Right cardiac atrium (tissue), 5 donors: Measurements from ENCODE around the gene SRP68. TPM values are rescaled to one million over a fixed set of nuclear protein-coding genes. Genes with fewer than 3 reads are reported as not detected.

ENCODE experiments used
- ATAC-seq, 2 donors: fragments of 200-7000 bp; cut with Tn5 transposase; one replicate each; pipeline versions ENCODE4 v1.8.0 to v1.9.1; 2020; ENCODE audit warnings: moderate library complexity in 2 of 2, mild to moderate bottlenecking in 1 of 2
- DNase-seq, 3 donors: peaks; one replicate each; pipeline ENCODE4 v3.0.0-alpha.2; 2020
- H3K27ac ChIP-seq: one replicate; pipeline ENCODE4 v1.5.1; 2013; ENCODE audit warnings: mild to moderate bottlenecking, low read length, control low read depth, moderate library complexity
- H3K27me3 ChIP-seq: one replicate; pipeline ENCODE4 v1.6.1; 2013; ENCODE audit not compliant: control insufficient read depth, insufficient read depth
- H3K4me1 ChIP-seq: one replicate; pipeline ENCODE4 v1.6.1; 2013; ENCODE audit warnings: low read length; ENCODE audit not compliant: control insufficient read depth, insufficient read depth
- H3K4me3 ChIP-seq: one replicate; pipeline ENCODE4 v1.5.1; 2013; ENCODE audit warnings: low read length, control low read depth
- H3K9me3 ChIP-seq: one replicate; pipeline ENCODE4 v1.6.1; 2013; ENCODE audit warnings: low read length; ENCODE audit not compliant: control insufficient read depth
- WGBS: extraction: QIAGEN DNeasy Blood & Tissue Kit; methylation state at CpG from one replicate; pipeline ENCODE4 v1.1.7; 2013; 5-methylcytosine and 5-hydroxymethylcytosine counted together
- intact Hi-C, 4 donors: fragments of 100-400 bp; cut with DNase I; formaldehyde crosslinking; loops; one replicate each; pipeline versions ENCODE4 v1.11.0 to v1.14.0; 2022 to 2023
- polyA plus RNA-seq: library from polyadenylated mRNA; stranded (reverse); fragments of 200-250 nt; gene quantifications from one replicate; pipeline ENCODE4 v1.2.3, GENCODE V29; 2013
- total RNA-seq, 4 donors: library from RNA; stranded (reverse); fragmentation: NEBNext Ultra II Directional; extraction: Animal tissue kit (Norgen Biotek cat#: 25700); gene quantifications; one replicate each; pipeline ENCODE4 v1.2.1, GENCODE V29; 2021
- donor health status: healthy with polysubstance abuse.
- donor health status: DM: no; HTN: yes; CAD: no.
- donor health status: DM: no; HTN: no; CAD: no.
- donor health status: DM: no; HTN: yes; CAD: no; lungs with severe emphysema.
- donor health status: DM: yes; HTN: yes; CAD: no.

The SRP68 gene
- total and polyA plus RNA-seq, 5 donors = 34.6 to 63.5 (median 61.3) TPM

DNA sequence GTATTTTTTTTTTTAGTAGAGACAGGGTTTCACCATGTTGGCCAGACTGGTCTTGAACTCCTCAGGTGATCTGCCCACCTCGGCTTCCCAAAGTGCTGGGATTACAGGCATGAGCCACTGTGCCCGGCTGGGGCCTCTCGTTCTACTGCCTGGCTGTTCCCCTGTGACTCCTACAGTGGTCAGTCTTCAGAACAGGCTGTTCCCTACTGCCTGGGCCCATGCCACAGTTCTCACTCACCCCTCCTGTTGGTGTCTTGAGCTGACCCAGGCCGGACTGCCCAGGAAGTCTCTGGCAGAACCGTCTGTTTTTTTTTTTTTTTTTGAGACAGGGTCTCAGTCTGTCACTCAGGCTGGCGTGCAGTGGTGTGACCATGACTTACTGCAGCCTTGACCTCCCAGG, 68.4 kb downstream of the SRP68 start:
- Histone ChIP-seq H3K9me3 (no peaks in the 10 kb centered on the region), H3K4me3 (no peak overlapping the region), H3K4me1 (no peaks in the 10 kb centered on the region), H3K27ac (no peak overlapping the region), H3K27me3 (no peaks in the 10 kb centered on the region)
- DNase-seq (peak in 1 of 3 donors; percentile 67), ATAC-seq (no peak)
- intact Hi-C loops = loop anchor here in 2 of 4 donors (2.0 kb wide), 1 partner anchor 99 kb away; the partner anchor contains the start of gene MRPL38 (in 2 of the 2)
- 67% methylated on average over 6 of the region's 6 CpGs for WGBS

DNA sequence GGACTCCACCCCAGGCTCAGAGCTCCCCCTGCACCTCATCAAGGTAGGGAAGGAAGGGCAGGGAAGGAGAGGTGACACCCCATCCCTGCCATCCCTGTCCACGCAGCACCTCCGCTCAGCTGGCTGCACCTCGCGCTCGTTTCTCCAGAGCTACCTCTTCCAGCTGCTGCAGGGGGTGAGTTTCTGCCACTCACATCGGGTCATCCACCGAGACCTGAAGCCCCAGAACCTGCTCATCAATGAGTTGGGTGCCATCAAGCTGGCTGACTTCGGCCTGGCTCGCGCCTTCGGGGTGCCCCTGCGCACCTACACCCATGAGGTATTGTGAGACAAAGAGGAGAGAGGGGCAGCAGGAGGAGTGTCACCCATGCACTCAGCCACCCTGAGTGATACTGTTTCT, 70.2 kb downstream of the SRP68 start:
- Histone ChIP-seq H3K27ac (no peak overlapping the region), H3K4me1 (no peaks in the 10 kb centered on the region), H3K9me3 (no peaks in the 10 kb centered on the region), H3K4me3 (no peak overlapping the region), H3K27me3 (no peaks in the 10 kb centered on the region)
- ATAC-seq (no peak), DNase-seq (no peak)
- WGBS = 97% methylated on average over 12 of the region's 12 CpGs
- intact Hi-C loops = no loop called here

GRCh38 chr17:76000755-76001521, 71.4 kb downstream of the SRP68 start, which contains the start of gene CDK3:
Gene CDK3, plus strand, starts transcription at chr17:76000855. Its CDS starts 571 bp downstream, at chr17:76001426.
- ATAC-seq = no peak
- H3K4me1 ChIP-seq = peaks cover 3% of the 10 kb centered on the region
- H3K9me3 ChIP-seq = no peaks in the 10 kb centered on the region
- WGBS = 84% methylated on average over 21 of the region's 21 CpGs
- DNase-seq = no peak
- H3K4me3 ChIP-seq = no peak within 1 kb of the TSS
- intact Hi-C loops = no loop called here
- H3K27ac ChIP-seq = no peak within 1 kb of the TSS
- no peaks in the 10 kb centered on the region for H3K27me3 ChIP-seq

- DNase-seq = peak in 2 of 3 donors; percentile 77 to 80
- no peaks in the 10 kb centered on the region for H3K27me3 ChIP-seq
- 75% methylated on average over 31 of the region's 31 CpGs for WGBS
- H3K27ac ChIP-seq = no peak overlapping the region
- no peak overlapping the region for H3K4me3 ChIP-seq
- no peaks in the 10 kb centered on the region for H3K9me3 ChIP-seq
- intact Hi-C loops = no loop called here
- peaks cover 3% of the 10 kb centered on the region for H3K4me1 ChIP-seq
- peak in 1 of 2 donors; percentile 5 for ATAC-seq
Observed at GRCh38 chr17:76000016-76000754, 72.1 kb downstream of the SRP68 start.

DNA sequence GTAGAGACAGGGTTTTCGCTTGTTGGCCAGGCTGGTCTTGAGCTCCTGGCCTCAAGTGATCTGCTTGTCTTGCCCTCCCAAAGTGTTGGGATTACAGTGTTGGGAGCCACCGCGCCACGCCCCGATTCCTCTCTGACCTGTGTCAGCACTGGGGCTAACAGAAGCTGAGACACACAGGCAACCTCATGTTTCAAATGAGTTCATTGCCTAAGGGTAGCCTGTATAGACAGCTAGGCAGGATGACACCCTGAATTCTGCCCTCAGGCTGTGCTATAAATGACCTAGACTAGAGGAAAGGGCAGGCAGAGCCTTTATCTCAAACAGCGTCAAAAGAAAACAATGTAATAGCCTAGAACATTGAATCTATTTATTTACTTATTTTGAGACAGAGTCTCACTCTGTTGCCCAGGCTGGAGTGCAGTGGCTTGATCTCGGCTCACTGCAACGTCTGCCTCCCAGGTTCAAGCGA, 74.0 kb downstream of the SRP68 start:
- Histone ChIP-seq H3K27ac (no peak overlapping the region), H3K27me3 (no peaks in the 10 kb centered on the region), H3K4me3 (no peak overlapping the region), H3K9me3 (no peaks in the 10 kb centered on the region), H3K4me1 (peaks cover 3% of the 10 kb centered on the region)
- intact Hi-C loops = loop anchor here in 1 of 4 donors (10.0 kb wide), 1 partner anchor 54 kb away; the partner anchor contains the start of gene FBF1
- no peak for DNase-seq
- peak in 1 of 2 donors; percentile 12 for ATAC-seq
- WGBS = 93% methylated on average over 9 of the region's 9 CpGs

- peak in 1 of 3 donors; percentile 78 for DNase-seq
- 40% methylated on average over 18 of the region's 18 CpGs for WGBS
- Histone ChIP-seq H3K27ac (no peak overlapping the region), H3K9me3 (no peaks in the 10 kb centered on the region), H3K4me1 (peaks cover 3% of the 10 kb centered on the region), H3K4me3 (no peak overlapping the region), H3K27me3 (no peaks in the 10 kb centered on the region)
- intact Hi-C loops = loop anchor here in 1 of 4 donors (10.0 kb wide), 1 partner anchor 52 kb away; the partner anchor contains the start of gene FBF1
- ATAC-seq = peak; percentile 53 to 61
Observed at GRCh38 chr17:75996665-75997590, 75.4 kb downstream of the SRP68 start.

DNA sequence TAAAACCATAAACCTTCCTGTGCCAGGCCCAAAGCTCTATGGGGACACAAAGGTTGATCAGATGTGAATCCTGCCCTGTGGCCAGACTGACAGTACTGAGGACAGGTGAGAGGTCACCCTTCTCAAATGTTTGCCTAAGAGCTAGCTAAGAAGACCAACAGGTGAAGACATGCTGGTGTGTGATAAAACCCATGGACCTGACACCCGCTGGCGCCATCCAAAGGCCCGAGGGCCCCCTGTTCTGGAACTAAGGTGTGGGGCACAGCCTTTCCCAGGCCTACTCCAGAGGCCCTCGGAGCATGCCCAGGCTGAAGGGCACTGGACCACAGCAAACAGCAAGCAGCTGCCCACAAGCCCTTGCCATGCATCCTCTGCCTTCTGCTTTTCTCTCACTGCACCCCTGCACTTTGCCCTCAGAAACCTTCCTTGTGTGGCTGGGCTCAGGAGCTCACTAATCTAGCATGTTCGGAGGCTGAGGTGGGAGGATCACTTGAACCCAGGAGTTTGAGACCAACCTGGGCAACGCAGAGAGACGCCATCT, 76.9 kb downstream of the SRP68 start:
- ATAC-seq (no peak), DNase-seq (peak in 1 of 3 donors; percentile 9)
- Histone ChIP-seq H3K9me3 (no peaks in the 10 kb centered on the region), H3K27ac (no peak overlapping the region), H3K4me3 (no peak overlapping the region), H3K27me3 (no peaks in the 10 kb centered on the region), H3K4me1 (peaks cover 3% of the 10 kb centered on the region)
- intact Hi-C loops = loop anchor here in 1 of 4 donors (10.0 kb wide), 1 partner anchor 51 kb away; the partner anchor contains the start of gene FBF1
- 97% methylated on average over 7 of the region's 7 CpGs for WGBS

- DNase-seq (no peak), ATAC-seq (no peak)
- peaks cover 3% of the 10 kb centered on the region for H3K4me1 ChIP-seq
- intact Hi-C loops = loop anchor here in 1 of 4 donors (10.0 kb wide), 1 partner anchor 50 kb away; the partner anchor contains the start of gene FBF1
- 90% methylated on average over 5 of the region's 5 CpGs for WGBS
- H3K27ac ChIP-seq = no peak overlapping the region
- H3K9me3 ChIP-seq = no peaks in the 10 kb centered on the region
- no peak overlapping the region for H3K4me3 ChIP-seq
- no peaks in the 10 kb centered on the region for H3K27me3 ChIP-seq
Observed at GRCh38 chr17:75994802-75995370, 77.4 kb downstream of the SRP68 start.

- 95% methylated on average over 9 of the region's 9 CpGs for WGBS
- DNase-seq = no peak
- intact Hi-C loops = loop anchor here in 1 of 4 donors (10.0 kb wide), 1 partner anchor 47 kb away; the partner anchor contains the start of gene FBF1
Observed at GRCh38 chr17:75991396-75991795, 80.9 kb downstream of the SRP68 start.

More at GRCh38 chr17:75991396-75991795, 80.9 kb downstream of the SRP68 start:
- H3K9me3 ChIP-seq = no peaks in the 10 kb centered on the region
- ATAC-seq = no peak
- H3K27me3 ChIP-seq = no peaks in the 10 kb centered on the region
- no peak overlapping the region for H3K27ac ChIP-seq
- H3K4me3 ChIP-seq = no peak overlapping the region
- H3K4me1 ChIP-seq = no peaks in the 10 kb centered on the region
